Measurements from ENCODE around the gene CACNA1I.

- TF ChIP-seq POLR2A (IDR thresholded peaks at IDR 0.05) (no peak), CTCF (IDR thresholded peaks at IDR 0.05 in 8 of 11, conservative IDR thresholded peaks at IDR 0.05 in 3 of 11) (no peak)
Measured at GRCh38 chr22:39689421-39689820, 118.9 kb downstream of the CACNA1I start.

Data from spleen (tissue), 7 donors.